ENCODE data around the gene ENTPD3. TPM values are rescaled to one million over a fixed set of nuclear protein-coding genes. Genes with fewer than 3 reads are reported as not detected.

Gene ENTPD3
- total and polyA plus RNA-seq, 2 of the 13 experiments (the other 11 are each of a cell fraction or from before 2014, with no cell fraction given): 0.07 TPM; not detected in 1

DNA sequence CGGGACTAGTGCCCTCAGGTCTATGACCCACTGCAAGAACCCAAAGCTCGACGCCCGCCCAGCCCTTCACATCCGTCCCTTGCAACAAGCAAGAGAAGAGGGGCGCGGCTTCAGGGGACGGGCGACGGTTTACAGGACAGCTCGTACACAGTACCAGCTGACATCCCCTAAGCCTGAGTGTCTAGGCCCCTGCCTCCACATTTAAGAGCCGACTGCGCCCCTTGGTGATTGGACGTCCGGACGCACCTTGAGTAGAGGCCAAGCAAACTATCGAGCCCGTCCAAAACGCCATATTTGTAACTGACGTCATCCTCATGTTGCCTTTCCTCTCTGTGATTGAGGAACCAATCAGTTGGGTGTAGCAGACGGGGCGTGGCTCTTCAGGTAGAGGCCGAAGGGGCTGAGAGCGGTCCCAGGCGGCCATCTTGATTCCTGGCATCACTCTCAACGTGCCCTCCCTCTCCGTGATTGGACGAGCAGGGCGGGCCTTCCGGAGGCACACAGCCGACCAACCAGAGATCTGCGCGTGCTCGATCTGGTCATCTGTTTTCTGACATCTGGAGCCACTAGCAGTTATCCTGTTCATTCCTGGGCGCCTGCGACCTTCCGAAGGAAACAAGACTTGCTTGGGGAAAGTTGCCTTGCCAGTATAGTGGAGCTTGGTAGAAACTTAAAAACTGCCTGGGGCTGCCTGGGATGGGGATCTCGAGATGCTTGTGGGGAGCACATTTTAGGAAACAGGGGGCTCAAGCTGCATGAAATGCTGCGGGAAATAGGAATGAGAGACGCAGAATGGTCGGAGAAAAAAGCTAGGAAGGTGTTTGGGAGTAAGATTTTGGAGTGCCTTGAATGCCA lies 66.1 kb downstream of the ENTPD3 start (continued):
- TF ChIP-seq, protein P1, sequence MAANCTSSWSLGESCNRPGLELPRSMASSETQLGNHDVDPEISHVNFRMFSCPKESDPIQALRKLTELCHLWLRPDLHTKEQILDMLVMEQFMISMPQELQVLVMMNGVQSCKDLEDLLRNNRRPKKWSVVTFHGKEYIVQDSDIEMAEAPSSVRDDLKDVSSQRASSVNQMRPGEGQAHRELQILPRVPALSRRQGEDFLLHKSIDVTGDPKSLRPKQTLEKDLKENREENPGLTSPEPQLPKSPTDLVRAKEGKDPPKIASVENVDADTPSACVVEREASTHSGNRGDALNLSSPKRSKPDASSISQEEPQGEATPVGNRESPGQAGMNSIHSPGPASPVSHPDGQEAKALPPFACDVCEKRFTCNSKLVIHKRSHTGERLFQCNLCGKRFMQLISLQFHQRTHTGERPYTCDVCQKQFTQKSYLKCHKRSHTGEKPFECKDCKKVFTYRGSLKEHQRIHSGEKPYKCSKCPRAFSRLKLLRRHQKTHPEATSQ (CRISPR knock-in tag; IDR thresholded peaks at IDR 0.05; ENCODE audit: borderline replicate concordance): no peak; the same call in 1 of the 2 replicates
- no peak for TF ChIP-seq ZNF10 (CRISPR knock-in tag; IDR thresholded peaks at IDR 0.05; ENCODE audit: borderline replicate concordance, low read depth)
- TF ChIP-seq RAD21 (CRISPR knock-in tag; IDR thresholded peaks at IDR 0.05): no peak; the same call in none of the 2 replicates
- TF ChIP-seq, protein P2, sequence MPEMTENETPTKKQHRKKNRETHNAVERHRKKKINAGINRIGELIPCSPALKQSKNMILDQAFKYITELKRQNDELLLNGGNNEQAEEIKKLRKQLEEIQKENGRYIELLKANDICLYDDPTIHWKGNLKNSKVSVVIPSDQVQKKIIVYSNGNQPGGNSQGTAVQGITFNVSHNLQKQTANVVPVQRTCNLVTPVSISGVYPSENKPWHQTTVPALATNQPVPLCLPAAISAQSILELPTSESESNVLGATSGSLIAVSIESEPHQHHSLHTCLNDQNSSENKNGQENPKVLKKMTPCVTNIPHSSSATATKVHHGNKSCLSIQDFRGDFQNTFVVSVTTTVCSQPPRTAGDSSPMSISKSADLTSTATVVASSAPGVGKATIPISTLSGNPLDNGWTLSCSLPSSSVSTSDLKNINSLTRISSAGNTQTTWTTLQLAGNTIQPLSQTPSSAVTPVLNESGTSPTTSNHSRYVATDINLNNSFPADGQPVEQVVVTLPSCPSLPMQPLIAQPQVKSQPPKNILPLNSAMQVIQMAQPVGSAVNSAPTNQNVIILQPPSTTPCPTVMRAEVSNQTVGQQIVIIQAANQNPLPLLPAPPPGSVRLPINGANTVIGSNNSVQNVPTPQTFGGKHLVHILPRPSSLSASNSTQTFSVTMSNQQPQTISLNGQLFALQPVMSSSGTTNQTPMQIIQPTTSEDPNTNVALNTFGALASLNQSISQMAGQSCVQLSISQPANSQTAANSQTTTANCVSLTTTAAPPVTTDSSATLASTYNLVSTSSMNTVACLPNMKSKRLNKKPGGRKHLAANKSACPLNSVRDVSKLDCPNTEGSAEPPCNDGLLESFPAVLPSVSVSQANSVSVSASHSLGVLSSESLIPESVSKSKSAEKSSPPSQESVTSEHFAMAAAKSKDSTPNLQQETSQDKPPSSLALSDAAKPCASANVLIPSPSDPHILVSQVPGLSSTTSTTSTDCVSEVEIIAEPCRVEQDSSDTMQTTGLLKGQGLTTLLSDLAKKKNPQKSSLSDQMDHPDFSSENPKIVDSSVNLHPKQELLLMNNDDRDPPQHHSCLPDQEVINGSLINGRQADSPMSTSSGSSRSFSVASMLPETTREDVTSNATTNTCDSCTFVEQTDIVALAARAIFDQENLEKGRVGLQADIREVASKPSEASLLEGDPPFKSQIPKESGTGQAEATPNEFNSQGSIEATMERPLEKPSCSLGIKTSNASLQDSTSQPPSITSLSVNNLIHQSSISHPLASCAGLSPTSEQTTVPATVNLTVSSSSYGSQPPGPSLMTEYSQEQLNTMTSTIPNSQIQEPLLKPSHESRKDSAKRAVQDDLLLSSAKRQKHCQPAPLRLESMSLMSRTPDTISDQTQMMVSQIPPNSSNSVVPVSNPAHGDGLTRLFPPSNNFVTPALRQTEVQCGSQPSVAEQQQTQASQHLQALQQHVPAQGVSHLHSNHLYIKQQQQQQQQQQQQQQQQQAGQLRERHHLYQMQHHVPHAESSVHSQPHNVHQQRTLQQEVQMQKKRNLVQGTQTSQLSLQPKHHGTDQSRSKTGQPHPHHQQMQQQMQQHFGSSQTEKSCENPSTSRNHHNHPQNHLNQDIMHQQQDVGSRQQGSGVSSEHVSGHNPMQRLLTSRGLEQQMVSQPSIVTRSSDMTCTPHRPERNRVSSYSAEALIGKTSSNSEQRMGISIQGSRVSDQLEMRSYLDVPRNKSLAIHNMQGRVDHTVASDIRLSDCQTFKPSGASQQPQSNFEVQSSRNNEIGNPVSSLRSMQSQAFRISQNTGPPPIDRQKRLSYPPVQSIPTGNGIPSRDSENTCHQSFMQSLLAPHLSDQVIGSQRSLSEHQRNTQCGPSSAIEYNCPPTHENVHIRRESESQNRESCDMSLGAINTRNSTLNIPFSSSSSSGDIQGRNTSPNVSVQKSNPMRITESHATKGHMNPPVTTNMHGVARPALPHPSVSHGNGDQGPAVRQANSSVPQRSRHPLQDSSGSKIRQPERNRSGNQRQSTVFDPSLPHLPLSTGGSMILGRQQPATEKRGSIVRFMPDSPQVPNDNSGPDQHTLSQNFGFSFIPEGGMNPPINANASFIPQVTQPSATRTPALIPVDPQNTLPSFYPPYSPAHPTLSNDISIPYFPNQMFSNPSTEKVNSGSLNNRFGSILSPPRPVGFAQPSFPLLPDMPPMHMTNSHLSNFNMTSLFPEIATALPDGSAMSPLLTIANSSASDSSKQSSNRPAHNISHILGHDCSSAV (CRISPR knock-in tag; IDR thresholded peaks at IDR 0.05; ENCODE audit: borderline replicate concordance): 0 out of 2 replicates have a peak, but pooled peaks have one; percentile 39
- no peak for TF ChIP-seq MTA3 (CRISPR knock-in tag; IDR thresholded peaks at IDR 0.05)
- 0 out of 2 replicates have a peak, but pooled peaks have one; percentile 13 for TF ChIP-seq SNAPC2 (CRISPR knock-in tag; IDR thresholded peaks at IDR 0.05)
- no peak for TF ChIP-seq MLLT10 (CRISPR knock-in tag; IDR thresholded peaks at IDR 0.05)
- TF ChIP-seq SP4 (CRISPR knock-in tag; IDR thresholded peaks at IDR 0.05): peak; percentile 71
- peak; percentile 39; the same call in 1 of the 2 replicates for TF ChIP-seq ZNF136 (CRISPR knock-in tag; IDR thresholded peaks at IDR 0.05; ENCODE audit: low read depth)
- no peak for TF ChIP-seq ZNF839 (CRISPR knock-in tag; IDR thresholded peaks at IDR 0.05; ENCODE audit: borderline replicate concordance)
- no peak for TF ChIP-seq ZNF335 (CRISPR knock-in tag; IDR thresholded peaks at IDR 0.05)
- TF ChIP-seq, protein P3, sequence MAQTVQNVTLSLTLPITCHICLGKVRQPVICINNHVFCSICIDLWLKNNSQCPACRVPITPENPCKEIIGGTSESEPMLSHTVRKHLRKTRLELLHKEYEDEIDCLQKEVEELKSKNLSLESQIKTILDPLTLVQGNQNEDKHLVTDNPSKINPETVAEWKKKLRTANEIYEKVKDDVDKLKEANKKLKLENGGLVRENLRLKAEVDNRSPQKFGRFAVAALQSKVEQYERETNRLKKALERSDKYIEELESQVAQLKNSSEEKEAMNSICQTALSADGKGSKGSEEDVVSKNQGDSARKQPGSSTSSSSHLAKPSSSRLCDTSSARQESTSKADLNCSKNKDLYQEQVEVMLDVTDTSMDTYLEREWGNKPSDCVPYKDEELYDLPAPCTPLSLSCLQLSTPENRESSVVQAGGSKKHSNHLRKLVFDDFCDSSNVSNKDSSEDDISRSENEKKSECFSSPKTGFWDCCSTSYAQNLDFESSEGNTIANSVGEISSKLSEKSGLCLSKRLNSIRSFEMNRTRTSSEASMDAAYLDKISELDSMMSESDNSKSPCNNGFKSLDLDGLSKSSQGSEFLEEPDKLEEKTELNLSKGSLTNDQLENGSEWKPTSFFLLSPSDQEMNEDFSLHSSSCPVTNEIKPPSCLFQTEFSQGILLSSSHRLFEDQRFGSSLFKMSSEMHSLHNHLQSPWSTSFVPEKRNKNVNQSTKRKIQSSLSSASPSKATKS (CRISPR knock-in tag; IDR thresholded peaks at IDR 0.05): 0 out of 2 replicates have a peak, but pooled peaks have one; percentile 53
- TF ChIP-seq NFIC (IDR thresholded peaks at IDR 0.05; ENCODE audit: low read length): no peak
- TF ChIP-seq, protein P4, sequence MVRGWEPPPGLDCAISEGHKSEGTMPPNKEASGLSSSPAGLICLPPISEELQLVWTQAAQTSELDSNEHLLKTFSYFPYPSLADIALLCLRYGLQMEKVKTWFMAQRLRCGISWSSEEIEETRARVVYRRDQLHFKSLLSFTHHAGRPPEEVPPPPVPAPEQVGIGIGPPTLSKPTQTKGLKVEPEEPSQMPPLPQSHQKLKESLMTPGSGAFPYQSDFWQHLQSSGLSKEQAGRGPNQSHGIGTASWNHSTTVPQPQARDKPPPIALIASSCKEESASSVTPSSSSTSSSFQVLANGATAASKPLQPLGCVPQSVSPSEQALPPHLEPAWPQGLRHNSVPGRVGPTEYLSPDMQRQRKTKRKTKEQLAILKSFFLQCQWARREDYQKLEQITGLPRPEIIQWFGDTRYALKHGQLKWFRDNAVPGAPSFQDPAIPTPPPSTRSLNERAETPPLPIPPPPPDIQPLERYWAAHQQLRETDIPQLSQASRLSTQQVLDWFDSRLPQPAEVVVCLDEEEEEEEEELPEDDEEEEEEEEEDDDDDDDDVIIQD (CRISPR knock-in tag; IDR thresholded peaks at IDR 0.05; ENCODE audit: low read depth): peak; percentile 93
